Suppressor macrophage (primary cell): ENCODE results near the gene SEL1L3.
"Not testable (repeated sequence)": the region's sequence is repeated elsewhere in the genome, so short reads cannot be mapped to it uniquely, and the experiment has no call there.

Experiments used
- DNase-seq, 4 experiments: peaks; one replicate each; pipeline ENCODE4 v3.0.0-alpha.2; 2020 to 2022
- total RNA-seq, 17 experiments: gene quantifications; one replicate each; lab custom pipeline; 2026; ENCODE audit warnings: mixed read lengths in 6 of 17, inconsistent platforms in 3 of 17; lab: John Stamatoyannopoulos, UW

SEL1L3 gene
- total RNA-seq = 7.1 to 39.5 (median 16.4) reads per million in 17 experiments

GRCh38 chr4:25862411-25863346 lies at the start of gene SEL1L3:
Gene SEL1L3 (minus strand): TSS chr4:25862988. CDS start chr4:25862836, 152 bp downstream.
- peak in 3 of 4 experiments; percentile 39 to 66 (median 46) for DNase-seq

GRCh38 chr4:25911356-25911755 lies 48.6 kb upstream of the SEL1L3 start:
- DNase-seq = no peak

- DNase-seq = peak; percentile 34 to 66 (median 50)
These were observed 45.7 kb upstream of the SEL1L3 start for GRCh38 chr4:25908491-25908901.

GRCh38 chr4:25906113-25906512 lies 43.3 kb upstream of the SEL1L3 start:
- not testable (repeated sequence) for DNase-seq

GRCh38 chr4:25905371-25905770 lies 42.6 kb upstream of the SEL1L3 start:
- no peak for DNase-seq

GRCh38 chr4:25904748-25905082 lies 41.9 kb upstream of the SEL1L3 start:
- DNase-seq = peak in 2 of 4 experiments; percentile 9 to 22

GRCh38 chr4:25903900-25904747 lies 41.3 kb upstream of the SEL1L3 start:
- peak in 3 of 4 experiments; percentile 33 to 41 (median 39) for DNase-seq

GRCh38 chr4:25901030-25901430 lies 38.2 kb upstream of the SEL1L3 start:
- no peak for DNase-seq

- peak in 1 of 4 experiments; percentile 41 for DNase-seq
These were observed 37.5 kb upstream of the SEL1L3 start for GRCh38 chr4:25900310-25900709.

GRCh38 chr4:25896776-25897539 lies 34.2 kb upstream of the SEL1L3 start:
- DNase-seq = no peak

GRCh38 chr4:25892796-25893195 lies 30.0 kb upstream of the SEL1L3 start:
- DNase-seq = no peak

GRCh38 chr4:25890571-25891485 lies 28.0 kb upstream of the SEL1L3 start:
- no peak for DNase-seq

- no peak for DNase-seq
These were observed 27.1 kb upstream of the SEL1L3 start for GRCh38 chr4:25889589-25890503.

- DNase-seq = no peak
These were observed 26.0 kb upstream of the SEL1L3 start for GRCh38 chr4:25888781-25889180.

GRCh38 chr4:25884031-25884782 lies 21.4 kb upstream of the SEL1L3 start:
- DNase-seq = peak; percentile 22 to 52 (median 31)

GRCh38 chr4:25883565-25883964 lies 20.8 kb upstream of the SEL1L3 start:
- no peak for DNase-seq

- DNase-seq = no peak
These were observed 19.4 kb upstream of the SEL1L3 start for GRCh38 chr4:25882226-25882625.

GRCh38 chr4:25881193-25881592 lies 18.4 kb upstream of the SEL1L3 start:
- DNase-seq = peak; percentile 54 to 82 (median 66)

- DNase-seq = peak; percentile 43 to 82 (median 62)
These were observed 17.3 kb upstream of the SEL1L3 start for GRCh38 chr4:25879991-25880651.
